Fibroblast of the aortic adventitia (primary cell): ENCODE data around the gene CHD6. TPM values are rescaled to one million over a fixed set of nuclear protein-coding genes. Genes with fewer than 3 reads are reported as not detected.

Experiments
- DNase-seq: peaks from one replicate; pipeline ENCODE4 v3.0.0-alpha.2; 2010; ENCODE audit warnings: low read depth
- H3K4me3 ChIP-seq: 2 replicates; pipeline ENCODE4 v1.5.1; 2011; ENCODE audit warnings: low read depth, mild to moderate bottlenecking, control low read depth, low read length, moderate library complexity
- CTCF ChIP-seq: IDR thresholded peaks from 2 replicates; pipeline ENCODE4 v1.5.1; 2011; ENCODE audit warnings: mild to moderate bottlenecking, low read length, control low read depth, inconsistent platforms; ENCODE audit not compliant: insufficient read depth
- total RNA-seq: library from RNA; depleted of rRNA; stranded (reverse); fragments of >200 nt; gene quantifications from 2 replicates; pipeline ENCODE4 v1.2.3, GENCODE V29; 2012; ENCODE audit warnings: low replicate concordance

Gene CHD6
- total RNA-seq, 1 donor, result 29.7 TPM

DNA sequence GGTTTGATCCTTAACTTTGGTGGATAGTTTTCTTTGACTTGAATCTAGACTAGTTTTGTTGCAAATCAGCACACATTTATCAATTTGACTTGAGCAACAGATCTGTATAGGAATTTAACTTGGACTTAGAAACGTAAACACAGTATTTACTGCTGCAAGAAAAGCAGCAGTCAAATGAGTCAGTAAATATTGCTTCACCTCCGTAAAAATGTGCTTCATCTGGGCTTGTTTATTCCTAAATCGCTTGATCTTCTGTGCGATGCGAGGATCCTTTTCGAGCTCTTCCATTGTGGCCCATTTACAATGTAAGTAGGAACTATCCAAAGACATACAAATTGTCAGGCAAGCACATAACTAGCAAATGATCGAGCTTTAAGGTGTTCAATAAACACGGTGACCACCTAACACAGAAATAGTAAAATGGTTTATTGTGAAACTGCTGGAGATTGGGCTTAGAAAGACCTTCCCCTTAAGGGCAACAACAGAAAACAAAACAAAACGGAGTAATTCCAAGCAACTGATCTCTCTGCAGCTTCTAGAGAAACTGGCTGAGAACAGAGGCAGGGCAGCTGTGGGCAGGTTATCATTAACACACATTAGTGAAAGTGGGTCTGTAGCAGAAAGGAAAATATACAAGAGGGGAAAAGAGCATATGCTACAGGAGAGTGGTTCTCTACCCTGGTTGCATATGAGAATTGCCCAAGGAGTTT, 120.8 kb downstream of the CHD6 start:
- TF ChIP-seq CTCF, result no peak
- H3K4me3 ChIP-seq, result no peak overlapping the region
- DNase-seq, result no peak

DNA sequence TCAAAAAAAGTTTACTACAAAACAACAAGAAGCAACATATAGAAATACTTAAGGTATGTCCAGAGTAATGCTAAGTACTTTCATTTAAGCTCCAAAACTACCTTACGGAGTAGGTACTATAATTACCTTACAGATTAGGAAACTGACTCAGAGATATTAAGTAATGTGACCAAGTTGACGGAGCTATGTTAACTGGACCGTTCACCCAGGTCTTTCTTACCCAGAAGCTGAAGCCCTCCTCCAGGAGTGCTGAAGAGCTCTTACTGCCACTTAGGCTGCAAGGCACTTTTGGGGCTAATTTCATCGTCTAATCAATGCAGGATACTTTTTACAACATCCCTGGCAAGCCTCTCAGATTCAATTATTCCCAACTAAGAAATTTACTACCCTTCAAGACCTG, 123.7 kb downstream of the CHD6 start:
- DNase-seq, result no peak
- TF ChIP-seq CTCF, result no peak
- H3K4me3 ChIP-seq, result no peak overlapping the region

- peak; percentile 16 for DNase-seq
- no peak overlapping the region for H3K4me3 ChIP-seq
- no peak for TF ChIP-seq CTCF
Observed at GRCh38 chr20:41483553-41483930, 134.6 kb downstream of the CHD6 start.

GRCh38 chr20:41482647-41483552, 135.3 kb downstream of the CHD6 start:
- TF ChIP-seq CTCF, result no peak
- no peak overlapping the region for H3K4me3 ChIP-seq
- peak; percentile 90 for DNase-seq

GRCh38 chr20:41480054-41480770, 138.0 kb downstream of the CHD6 start:
- no peak for TF ChIP-seq CTCF
- H3K4me3 ChIP-seq, result no peak overlapping the region
- no peak for DNase-seq

DNA sequence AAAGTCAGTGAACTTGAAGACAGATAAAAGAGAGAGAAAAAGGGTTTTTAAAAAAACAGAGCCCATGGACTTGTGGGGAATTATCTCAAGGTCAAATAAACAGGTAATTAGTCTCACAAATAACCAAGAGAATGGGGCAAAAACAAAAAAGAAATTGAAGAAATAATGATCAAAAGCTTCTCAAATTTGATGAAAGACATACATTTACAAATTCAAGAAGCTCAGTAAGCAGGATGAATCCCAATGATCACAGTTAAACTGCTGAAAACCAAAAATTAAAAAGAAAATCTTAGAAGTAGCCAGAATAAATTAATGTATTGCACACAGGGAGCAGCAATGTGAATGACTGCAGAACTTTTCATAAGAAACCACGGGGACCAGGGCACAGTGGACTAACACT, 139.1 kb downstream of the CHD6 start:
- TF ChIP-seq CTCF, result no peak
- no peak overlapping the region for H3K4me3 ChIP-seq
- no peak for DNase-seq
